H1 (cell line): ENCODE results near the gene HOXC5.

Experiments used
- ATF3 ChIP-seq: IDR thresholded peaks from 2 replicates; pipeline ENCODE4 v1.6.1; 2011; ENCODE audit warnings: low read depth, mild to moderate bottlenecking, low read length; ENCODE audit not compliant: insufficient read depth
- CREB1 ChIP-seq: IDR thresholded peaks from 2 replicates; pipeline ENCODE4 v1.6.1; 2012; ENCODE audit warnings: inconsistent platforms
- CTCF ChIP-seq, 3 experiments: IDR thresholded peaks; 1 replicate in 2 of 3; 2 replicates in 1 of 3; pipeline versions ENCODE4 v1.5.1 to v1.6.1; 2011; ENCODE audit warnings: low read length in 3 of 3, mild to moderate bottlenecking in 3 of 3, inconsistent platforms in 2 of 3, low read depth in 1 of 3, moderate library complexity in 1 of 3; ENCODE audit not compliant: insufficient read depth in 1 of 3; ENCODE audit errors: control extremely low read depth in 1 of 3
- JUN ChIP-seq: IDR thresholded peaks from 2 replicates; pipeline ENCODE4 v1.6.1; 2011; ENCODE audit warnings: low read depth, mild to moderate bottlenecking, improper control_type of control experiment, low read length
- RNF2 ChIP-seq: fragments of 200-900, 300-1000 bp; sonication (generic); IDR thresholded peaks from 2 replicates; pipeline ENCODE4 v1.7.1; 2016; ENCODE audit warnings: borderline replicate concordance, low read depth, mild to moderate bottlenecking, antibody characterized with exemption, low read length; ENCODE audit not compliant: poor library complexity, severe bottlenecking; ENCODE audit errors: missing control alignments
- ZNF274 ChIP-seq: IDR thresholded peaks from 2 replicates; pipeline ENCODE4 v1.7.0; 2012; ENCODE audit warnings: low read length, borderline replicate concordance; ENCODE audit errors: extremely low read depth
- TF ChIP-seq, protein P1 (sequence below): IDR thresholded peaks from 2 replicates; pipeline ENCODE4 v1.6.1; 2012; ENCODE audit warnings: low read length, inconsistent platforms

GRCh38 chr12:53992377-53992889 lies 40.4 kb upstream of the HOXC5 start:
- TF ChIP-seq ATF3 = no peak
- no peak for TF ChIP-seq CREB1
- no peak for TF ChIP-seq CTCF (IDR thresholded peaks at IDR 0.05; ENCODE audit: control extremely low read depth in 1 of 3, insufficient read depth in 1 of 3, low read depth in 1 of 3, low read length in 3 of 3)
- TF ChIP-seq, protein P1, sequence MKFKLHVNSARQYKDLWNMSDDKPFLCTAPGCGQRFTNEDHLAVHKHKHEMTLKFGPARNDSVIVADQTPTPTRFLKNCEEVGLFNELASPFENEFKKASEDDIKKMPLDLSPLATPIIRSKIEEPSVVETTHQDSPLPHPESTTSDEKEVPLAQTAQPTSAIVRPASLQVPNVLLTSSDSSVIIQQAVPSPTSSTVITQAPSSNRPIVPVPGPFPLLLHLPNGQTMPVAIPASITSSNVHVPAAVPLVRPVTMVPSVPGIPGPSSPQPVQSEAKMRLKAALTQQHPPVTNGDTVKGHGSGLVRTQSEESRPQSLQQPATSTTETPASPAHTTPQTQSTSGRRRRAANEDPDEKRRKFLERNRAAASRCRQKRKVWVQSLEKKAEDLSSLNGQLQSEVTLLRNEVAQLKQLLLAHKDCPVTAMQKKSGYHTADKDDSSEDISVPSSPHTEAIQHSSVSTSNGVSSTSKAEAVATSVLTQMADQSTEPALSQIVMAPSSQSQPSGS = no peak
- peak; percentile 68 for TF ChIP-seq RNF2
- no peak for TF ChIP-seq JUN
- TF ChIP-seq ZNF274 = no peak
